Activated CD8-positive, alpha-beta memory T cell treated with anti-CD3 and anti-CD28 coated beads for 36 hours (primary cell): ENCODE results near the gene ENAH. TPM values are rescaled to one million over a fixed set of nuclear protein-coding genes. Genes with fewer than 3 reads are reported as not detected.
"Not testable (repeated sequence)": the region's sequence is repeated elsewhere in the genome, so short reads cannot be mapped to it uniquely, and the experiment has no call there.

ENCODE experiments used
- CTCF ChIA-PET: fragments of 350-600 bp; sonication (Branson Sonifier 250); formaldehyde crosslinking; loops from one replicate; lab custom pipeline; 2021; ENCODE audit warnings: antibody characterized with exemption; lab: Charles Lee
- POLR2A ChIA-PET: fragments of 350-600 bp; sonication (Branson Sonifier 250); formaldehyde crosslinking; loops from one replicate; lab custom pipeline; 2021; ENCODE audit warnings: antibody characterized with exemption; lab: Charles Lee
- total RNA-seq, 2 experiments: library from RNA; stranded (reverse); gene quantifications; one replicate each; pipeline ENCODE4 v1.2.3, GENCODE V29; 2021

The ENAH gene
- total RNA-seq, 2 experiments from 2014 or later = 0.53 to 1.1 TPM

DNA sequence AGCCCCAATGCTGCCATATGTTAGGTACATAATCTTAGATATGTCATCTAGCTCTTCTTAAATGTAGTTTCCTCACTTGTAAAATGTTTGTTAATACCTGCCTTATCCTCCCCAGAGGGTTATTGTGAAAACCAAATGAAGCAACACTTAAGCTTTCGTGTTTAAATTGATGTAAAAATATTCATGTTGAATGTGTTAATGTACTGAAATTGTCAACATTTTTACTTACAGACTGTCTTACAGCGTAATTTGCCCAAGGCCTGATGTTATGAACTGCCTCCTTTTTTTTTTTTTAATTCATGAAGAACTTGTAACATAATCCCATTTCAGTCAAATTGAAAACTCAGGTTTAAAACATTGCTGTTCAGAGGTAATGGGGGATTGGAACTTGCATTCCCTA, 25.6 kb upstream of the ENAH start:
- CTCF ChIA-PET = no interaction called here
- POLR2A ChIA-PET = no interaction called here

DNA sequence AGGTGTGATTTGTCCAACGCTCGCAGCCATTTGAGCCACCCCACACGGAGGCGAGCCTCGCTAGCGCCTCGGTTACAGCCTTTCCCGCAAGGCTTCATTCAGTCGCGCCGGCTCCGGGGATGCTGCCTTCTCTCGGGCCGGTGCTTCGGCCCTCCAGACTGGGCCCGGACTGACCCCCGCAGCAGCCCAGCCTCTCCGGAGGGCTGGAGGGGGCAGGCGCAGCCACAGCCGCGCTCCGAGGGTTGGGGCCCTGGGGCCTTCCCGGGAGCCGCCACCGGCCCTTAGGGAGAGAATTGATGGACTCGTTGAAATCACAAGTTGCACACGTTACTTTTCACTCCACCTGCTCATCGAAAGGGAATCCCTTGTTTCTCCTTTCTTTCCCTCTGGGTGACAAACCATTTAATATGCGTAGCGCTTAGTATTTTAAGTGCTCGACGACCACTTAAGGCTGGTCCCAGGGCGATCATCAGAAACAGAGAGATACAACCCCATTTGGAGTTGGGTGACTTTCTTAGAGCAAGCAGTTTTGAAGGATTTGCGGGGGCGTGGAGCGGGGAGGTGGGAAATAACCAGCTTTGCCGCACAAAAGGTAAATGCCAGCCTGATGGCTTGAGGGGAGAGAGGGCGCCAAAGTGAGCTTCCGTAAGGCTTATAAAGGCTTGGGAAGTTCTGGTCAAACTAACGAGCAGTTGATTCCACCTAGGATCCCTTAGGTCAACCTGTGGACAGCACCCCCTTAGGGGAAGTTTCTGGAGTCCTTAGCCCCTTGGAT, 24.6 kb upstream of the ENAH start:
- ChIA-PET POLR2A (no interaction called here), CTCF (no interaction called here)

DNA sequence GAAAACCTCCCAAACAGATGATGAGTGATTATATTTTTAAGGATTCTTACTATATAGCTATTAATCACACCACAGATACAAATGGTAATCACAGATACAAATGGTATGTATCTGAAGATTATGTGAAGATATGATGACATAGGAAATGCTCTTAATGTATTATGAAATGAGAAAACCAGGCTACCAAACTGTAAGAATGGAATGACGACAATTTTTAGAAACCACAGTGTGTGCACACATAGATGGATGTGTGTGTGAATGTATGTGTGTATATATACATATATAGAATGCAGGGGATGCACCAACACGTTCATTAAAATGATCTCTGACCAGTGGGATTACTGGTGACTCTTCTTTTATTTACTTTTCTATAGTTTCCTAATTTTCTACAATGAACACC, 21.5 kb upstream of the ENAH start:
- CTCF ChIA-PET = no interaction called here
- POLR2A ChIA-PET = no interaction called here

DNA sequence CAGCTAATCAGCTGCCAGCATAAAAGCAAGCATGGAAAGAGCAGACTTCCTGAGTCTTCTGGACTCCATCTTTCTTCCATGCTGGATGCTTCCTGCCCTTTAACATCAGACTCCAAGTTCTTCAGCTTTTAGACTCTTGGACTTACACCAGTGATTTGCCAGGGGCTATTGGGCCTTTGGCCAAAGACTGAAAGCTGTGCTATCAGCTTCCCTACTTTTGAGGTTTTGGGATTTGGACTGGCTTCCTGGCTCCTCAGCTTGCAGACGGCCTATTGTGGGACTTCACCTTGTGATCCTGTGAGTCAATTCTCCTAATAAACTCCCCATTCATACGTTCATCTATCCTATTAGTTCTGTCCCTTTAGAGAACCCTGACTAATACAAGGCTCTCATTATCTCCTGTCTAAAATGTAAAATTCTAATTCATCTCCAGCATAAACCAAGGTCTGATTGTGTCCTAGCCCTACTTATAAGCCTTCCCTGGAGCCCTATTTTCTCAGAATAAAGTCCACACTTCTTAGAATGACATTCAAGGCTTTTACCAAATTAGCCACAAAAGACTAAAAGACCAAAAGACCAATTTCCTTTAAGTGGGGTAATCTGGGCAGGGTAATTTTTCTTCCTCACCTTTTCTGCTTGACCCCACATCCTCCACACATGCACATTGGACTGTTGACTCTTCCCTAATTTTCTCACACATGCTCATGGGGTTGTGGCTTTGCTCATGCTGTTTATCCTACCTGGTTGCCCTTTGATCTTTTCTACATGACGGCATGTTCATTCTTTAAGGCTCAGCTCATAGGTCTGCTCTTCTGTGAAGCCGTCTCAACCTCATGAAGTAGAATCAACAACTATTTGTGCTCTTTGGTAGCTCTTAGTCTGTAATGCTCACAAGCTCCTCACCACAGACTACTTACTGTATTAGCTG, 18.1 kb upstream of the ENAH start:
- CTCF ChIA-PET = no interaction called here

DNA sequence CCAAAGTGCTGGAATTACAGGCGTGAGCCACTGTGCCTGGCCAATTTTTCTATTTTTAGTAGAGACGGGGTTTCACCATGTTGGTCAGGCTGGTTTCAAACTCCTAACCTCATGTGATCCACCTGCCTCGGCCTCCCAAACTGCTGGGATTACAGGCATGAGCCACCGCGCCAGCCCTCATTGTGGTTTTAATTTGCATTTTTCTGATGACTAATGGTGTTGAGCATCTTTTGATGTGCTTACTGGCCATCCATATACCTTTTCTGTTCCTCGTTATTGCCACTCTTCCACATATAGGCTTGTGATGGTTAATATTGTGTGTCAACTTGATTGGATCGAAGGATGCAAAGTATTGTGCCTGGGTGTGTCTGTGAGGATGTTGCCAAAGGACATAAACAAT, 17.4 kb upstream of the ENAH start:
- ChIA-PET POLR2A (no interaction called here), CTCF (no interaction called here)

More for the DNA sequence above, 18.1 kb upstream of the ENAH start:
- POLR2A ChIA-PET = no interaction called here

DNA sequence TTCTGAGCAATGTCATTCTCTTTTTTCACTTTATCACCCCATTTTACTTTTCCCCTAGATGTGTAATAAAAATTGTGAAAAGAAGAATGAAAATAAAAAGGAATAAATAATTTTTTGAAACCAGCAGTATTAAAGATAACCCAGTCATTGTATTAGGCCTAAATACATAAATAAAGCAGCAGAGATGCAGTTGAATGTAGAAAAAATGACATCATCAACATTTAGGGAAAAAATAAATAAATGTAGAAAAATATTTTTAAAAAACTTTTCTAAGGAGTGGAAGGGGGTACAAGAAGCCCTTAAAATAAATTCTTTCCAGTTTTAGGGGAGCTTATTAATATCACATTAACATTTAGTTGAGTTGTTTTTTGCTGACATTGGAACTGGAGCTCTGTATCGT, 15.3 kb upstream of the ENAH start:
- POLR2A ChIA-PET = no interaction called here
- CTCF ChIA-PET = no interaction called here

DNA sequence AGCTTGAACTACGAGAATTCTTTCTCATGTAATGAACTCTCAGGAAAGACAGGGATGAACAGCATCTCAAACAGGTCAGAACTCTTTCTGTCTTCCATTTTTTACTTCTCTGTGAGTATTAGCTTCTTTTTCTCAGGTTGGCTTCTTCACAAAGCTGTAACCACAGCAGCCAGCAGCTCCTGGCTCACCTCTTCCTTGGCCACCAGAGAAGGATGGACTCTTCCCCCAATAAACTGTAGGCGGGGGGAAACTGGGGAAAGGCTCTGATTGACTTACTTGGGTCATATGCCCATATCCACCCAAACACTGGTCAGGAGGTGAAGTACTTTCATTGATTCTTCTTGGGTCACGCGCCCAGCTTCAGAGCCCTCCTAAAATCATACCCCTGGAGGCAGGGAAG, 14.4 kb upstream of the ENAH start:
- ChIA-PET POLR2A (no interaction called here), CTCF (no interaction called here)

DNA sequence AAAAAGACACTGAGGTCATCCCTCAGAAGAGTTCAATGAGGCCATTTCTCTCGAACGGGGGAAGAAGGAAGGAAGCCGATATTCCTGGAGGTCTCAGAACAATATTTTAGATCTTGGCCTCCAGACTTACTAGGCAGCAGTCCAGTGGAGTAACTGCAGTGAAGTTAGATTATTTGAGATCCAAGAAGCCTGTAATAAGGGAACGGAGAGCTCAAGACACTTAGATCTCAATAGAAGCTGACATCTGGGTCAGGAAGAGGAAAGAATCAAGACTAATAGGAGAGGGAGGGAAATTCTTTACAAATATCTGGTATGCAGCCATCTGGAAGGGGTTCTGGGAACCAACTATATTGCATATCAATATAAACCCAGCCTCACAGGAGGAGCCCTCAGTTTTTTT, 13.6 kb upstream of the ENAH start:
- ChIA-PET CTCF (no interaction called here), POLR2A (interaction anchor here (0.6 kb wide), 1 partner anchor 1467 kb away, joined by 7 read pairs; no protein-coding TSS in a partner anchor)

DNA sequence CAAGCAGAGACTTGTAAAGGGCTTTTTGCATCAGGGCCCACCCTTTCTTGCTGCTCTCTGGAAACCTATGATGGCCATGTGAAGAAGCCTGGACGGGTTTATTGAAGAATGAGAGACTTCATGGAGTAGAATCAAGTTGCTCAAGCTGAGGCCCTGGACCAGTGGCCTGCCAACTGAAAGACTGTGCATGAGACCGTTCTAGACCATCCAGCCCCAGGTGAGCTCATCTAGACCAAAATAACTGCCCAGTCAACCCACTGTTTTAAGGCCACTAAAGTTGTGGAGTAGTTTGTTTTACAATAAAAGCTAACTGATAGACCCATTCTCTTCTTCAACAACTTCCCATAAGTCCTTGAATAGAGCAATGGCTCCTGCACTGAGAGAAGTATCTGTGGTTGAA, 11.8 kb upstream of the ENAH start:
- POLR2A ChIA-PET = interaction anchor here (0.5 kb wide), 1 partner anchor 116 kb away, joined by 3 read pairs; no protein-coding TSS in a partner anchor
- CTCF ChIA-PET = no interaction called here

DNA sequence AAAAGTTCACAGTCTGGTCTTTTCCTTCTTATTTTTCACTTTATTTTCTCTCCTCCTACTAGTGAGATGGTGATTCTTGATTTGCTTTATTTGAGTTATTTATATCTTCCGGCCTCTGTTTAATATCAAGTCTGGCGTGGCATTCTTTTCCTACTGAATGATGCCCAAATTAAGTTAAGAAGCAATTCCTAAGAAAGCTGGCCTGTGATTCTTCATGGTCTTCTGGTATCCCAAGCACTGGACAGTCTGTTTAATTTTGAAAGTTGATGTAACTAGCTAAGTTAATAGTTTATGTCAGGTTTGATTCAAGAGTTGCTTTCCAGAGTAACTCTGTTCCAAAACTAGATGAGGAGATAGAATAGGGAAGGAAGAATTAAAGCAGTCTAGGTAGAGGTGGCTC, 9.2 kb upstream of the ENAH start:
- CTCF ChIA-PET = interaction anchor here (0.8 kb wide), 1 partner anchor 180 kb away, joined by 3 read pairs; no protein-coding TSS in a partner anchor
- POLR2A ChIA-PET = no interaction called here

DNA sequence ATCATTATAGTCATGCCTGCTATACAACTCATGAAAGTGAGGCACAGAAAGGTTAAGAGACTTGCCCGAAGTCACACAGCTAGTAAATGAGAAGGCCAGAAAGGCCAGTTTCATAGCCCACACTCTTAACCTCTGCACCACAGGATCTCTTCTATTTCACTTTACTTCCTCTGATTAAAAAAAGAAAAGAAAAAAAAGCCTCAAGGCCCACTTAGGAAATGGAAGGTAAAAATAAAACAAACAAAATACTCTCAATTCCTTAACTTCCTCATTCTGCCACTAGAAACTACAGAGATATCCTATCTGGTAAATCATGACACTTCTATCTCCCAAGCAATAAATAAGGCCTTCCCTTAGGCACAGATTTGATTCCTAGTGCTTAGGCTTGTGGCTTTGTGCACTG, 7.6 kb upstream of the ENAH start:
- ChIA-PET CTCF (interaction anchor here (0.6 to 0.9 kb wide), 2 partner anchors 12 to 69 kb away, joined by 3 read pairs; no protein-coding TSS in a partner anchor), POLR2A (no interaction called here)

DNA sequence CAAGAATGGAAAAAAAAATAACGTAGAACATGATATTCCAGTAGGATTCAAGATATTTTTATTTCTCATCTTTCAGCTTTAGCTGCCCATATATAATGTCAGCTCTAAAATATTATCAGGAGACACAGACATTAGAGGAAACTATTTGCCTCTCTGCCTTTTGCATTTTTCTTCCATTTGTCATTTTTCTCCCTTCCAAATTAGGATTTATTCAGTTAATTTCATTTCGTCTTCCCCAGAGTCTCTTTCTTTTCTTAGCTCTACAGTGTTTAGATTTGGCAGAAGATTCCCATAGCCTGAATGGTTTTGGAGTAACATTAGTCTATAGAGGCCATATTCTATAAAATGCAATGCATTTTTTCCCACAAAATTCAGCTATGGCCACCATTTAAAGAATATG, 5.1 kb upstream of the ENAH start:
- CTCF ChIA-PET = no interaction called here
- POLR2A ChIA-PET = no interaction called here

DNA sequence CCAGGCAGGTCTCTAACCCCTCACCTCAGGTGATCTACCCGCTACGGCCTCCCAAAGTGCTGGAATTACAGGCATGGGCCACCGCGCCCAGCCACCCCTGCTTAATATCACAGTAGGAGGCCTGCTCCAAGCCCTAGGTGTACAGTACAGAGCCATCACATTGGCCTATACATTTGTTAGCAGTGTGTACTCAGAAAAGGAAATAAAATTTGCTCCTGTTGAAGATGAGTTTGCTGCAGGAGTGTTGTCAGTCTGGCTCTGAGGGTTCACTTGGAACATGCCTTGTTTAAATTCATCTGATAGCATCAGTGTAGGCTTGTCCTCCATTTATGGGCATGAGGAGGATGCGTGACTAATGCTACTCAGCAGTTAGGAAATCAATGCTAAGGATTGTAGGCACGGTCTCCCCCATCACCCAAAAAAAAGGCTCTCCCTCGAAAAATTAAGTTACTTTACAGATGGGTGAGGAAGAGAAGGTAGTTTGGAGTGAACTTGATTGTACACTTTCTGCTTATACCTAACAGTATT, 4.6 kb upstream of the ENAH start:
- ChIA-PET CTCF (no interaction called here), POLR2A (no interaction called here)

DNA sequence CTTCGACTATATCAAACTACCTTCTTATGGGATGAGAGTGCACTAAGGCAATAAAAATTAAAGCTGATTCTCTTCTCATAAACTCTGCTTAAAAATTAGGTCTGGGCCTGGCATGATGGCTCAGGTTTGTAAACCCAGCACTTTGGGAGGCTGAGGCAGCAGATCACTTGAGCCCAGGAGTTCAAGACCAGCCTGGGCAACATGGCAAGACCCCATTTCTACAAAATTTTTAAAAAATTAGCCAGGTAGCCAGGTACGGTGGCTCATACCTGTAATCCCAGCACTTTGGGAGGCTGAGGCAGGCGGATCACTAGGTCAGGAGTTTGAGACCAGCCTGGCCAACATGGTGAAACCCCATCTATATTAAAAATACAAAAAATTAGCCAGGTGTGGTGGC, 3.3 kb upstream of the ENAH start:
- POLR2A ChIA-PET = not testable (repeated sequence)
- CTCF ChIA-PET = interaction anchor here (1.0 kb wide), 1 partner anchor 337 kb away, joined by 3 read pairs; no protein-coding TSS in a partner anchor

DNA sequence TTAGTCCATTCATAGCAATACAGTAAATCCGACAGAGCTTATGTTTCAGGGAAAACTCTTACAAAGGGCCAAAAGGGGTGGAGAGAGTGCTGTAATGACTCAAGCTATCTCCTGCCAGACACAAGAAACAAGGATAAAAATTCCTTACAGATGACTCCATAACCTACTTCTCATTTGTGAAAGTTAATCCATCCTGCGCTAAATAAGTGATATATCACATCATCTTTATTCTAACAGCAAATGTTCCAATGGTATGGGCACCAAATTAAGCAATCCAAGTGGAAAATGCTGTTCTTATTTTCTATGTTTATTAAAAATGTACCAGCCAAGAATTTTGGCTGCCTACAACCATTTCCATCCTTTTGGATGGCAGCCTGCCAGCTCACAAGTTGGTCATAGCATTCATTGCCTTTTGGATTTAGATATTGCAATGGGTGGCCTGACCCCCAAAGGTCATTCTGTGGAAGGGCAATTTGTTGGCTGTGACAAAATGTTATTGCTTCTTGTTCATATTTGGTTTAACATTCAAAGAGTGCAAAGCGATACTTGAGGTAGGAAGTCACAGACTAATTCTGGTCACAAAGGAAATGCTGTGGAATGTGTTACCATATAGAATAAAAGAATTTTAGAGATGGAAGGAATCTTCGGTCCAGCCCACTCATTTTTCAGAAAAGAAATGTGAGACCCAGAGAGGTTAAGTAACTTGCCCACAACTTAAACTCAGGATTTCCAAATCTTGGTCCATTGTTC, 2.8 kb upstream of the ENAH start:
- POLR2A ChIA-PET = no interaction called here
- CTCF ChIA-PET = interaction anchor here (0.8 to 1.0 kb wide), 2 partner anchors 8 to 336 kb away, joined by 3 to 4 read pairs; no protein-coding TSS in a partner anchor

DNA sequence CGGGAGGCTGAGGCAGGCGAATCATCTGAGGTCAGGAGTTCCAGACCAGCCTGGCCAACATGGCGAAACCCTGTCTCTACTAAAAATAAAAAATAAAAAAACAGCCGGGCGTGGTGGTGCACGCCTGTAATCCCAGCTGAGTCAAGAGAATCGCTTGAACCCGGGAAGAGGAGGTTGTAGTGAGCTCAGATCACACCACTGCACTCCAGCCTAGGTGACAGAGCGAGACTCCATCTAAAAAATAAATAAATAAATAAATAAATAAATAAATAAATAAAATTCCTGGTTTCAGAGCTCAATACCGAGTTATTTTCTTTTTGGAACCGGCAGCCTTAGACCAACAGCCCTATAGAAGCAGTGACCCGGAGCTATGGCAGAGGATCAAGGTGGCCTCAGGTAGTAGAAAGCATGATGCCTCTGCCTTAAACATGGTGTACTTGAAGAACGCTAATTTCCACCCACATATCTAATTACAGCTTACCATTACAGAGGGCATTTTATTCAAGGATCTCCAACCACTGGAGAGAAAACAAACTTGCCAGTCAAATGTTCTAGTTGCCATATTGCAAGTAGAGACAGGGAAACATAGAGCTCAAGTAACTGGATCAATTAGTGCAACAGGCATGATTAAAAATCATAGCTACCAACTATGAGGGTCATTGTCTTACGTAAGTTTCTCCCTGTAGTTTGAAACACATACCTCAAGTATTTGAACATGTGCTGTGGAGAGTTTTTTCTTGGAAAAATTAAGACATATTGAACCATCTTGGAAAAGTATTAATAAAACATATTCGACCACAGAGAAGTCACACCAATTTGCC, 2.0 kb upstream of the ENAH start:
- POLR2A ChIA-PET = no interaction called here
- CTCF ChIA-PET = interaction anchor here (0.6 to 1.0 kb wide), 3 partner anchors 9 to 335 kb away, joined by 3 to 4 read pairs (median 4); no protein-coding TSS in a partner anchor

DNA sequence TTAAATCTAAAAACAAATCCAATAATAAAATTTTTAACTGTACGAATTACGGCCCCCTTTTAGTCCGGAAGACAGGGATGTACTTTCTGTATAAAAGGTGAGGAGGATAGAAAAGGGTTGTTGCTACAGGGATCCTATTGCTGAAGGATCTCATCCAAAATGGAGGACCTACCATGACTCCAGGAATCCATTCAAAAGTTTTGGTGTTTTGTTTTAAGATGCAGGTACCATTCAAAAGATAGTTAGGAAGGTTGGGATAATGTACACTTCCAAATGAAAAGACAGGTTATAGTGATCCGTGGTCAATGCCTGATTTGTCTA, 1.3 kb upstream of the ENAH start:
- CTCF ChIA-PET = interaction anchor here (0.6 kb wide), 1 partner anchor 210 kb away, joined by 4 read pairs; no protein-coding TSS in a partner anchor
- POLR2A ChIA-PET = no interaction called here
